Uterus (tissue), 2 donors: Measurements from ENCODE around the gene KPNA1.
"Not testable (repeated sequence)": the region's sequence is repeated elsewhere in the genome, so short reads cannot be mapped to it uniquely, and the experiment has no call there.

Source experiments
- POLR2A ChIP-seq, 2 donors: fragments of 450-650 bp; IDR thresholded peaks; one replicate each; pipeline ENCODE4 v1.6.1; 2016; ENCODE audit warnings: antibody characterized with exemption in 2 of 2, mild to moderate bottlenecking in 1 of 2, moderate library complexity in 1 of 2
- TF ChIP-seq, protein P1 (sequence below), 4 experiments: fragments of 200-600 bp in 2 of 4; fragments of 450-650 bp in 2 of 4; sonication (generic) in 2 of 4; IDR thresholded peaks; one replicate each; pipeline ENCODE4 v1.5.1; 2016 to 2019; ENCODE audit warnings: antibody characterized with exemption in 4 of 4, mild to moderate bottlenecking in 2 of 4, moderate library complexity in 1 of 4

DNA sequence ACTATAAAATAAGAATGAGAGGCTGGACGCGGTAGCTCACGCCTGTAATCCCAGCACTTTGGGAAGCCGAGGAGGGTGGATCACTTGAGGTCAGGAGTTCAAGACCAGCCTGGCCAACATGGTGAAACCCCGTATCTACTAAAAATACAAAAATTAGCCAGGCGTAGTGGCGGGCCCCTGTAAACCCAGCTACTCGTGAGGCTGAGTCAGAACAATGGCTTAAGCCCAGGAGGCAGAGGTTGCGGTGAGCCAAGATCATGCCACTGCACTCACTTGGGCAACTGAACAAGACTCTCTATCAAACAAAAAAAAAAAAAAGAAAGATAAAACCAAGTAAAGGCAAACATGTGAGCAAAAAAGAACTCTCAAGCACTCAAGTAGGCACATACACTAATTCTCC is 5.8 kb downstream of the KPNA1 start:
- TF ChIP-seq, protein P1, sequence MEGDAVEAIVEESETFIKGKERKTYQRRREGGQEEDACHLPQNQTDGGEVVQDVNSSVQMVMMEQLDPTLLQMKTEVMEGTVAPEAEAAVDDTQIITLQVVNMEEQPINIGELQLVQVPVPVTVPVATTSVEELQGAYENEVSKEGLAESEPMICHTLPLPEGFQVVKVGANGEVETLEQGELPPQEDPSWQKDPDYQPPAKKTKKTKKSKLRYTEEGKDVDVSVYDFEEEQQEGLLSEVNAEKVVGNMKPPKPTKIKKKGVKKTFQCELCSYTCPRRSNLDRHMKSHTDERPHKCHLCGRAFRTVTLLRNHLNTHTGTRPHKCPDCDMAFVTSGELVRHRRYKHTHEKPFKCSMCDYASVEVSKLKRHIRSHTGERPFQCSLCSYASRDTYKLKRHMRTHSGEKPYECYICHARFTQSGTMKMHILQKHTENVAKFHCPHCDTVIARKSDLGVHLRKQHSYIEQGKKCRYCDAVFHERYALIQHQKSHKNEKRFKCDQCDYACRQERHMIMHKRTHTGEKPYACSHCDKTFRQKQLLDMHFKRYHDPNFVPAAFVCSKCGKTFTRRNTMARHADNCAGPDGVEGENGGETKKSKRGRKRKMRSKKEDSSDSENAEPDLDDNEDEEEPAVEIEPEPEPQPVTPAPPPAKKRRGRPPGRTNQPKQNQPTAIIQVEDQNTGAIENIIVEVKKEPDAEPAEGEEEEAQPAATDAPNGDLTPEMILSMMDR (IDR thresholded peaks at IDR 0.05) = not testable (repeated sequence)
- not testable (repeated sequence) for TF ChIP-seq POLR2A (IDR thresholded peaks at IDR 0.05)
